GM13977 (cell line): ENCODE results near the gene PLD3.
"Not testable (repeated sequence)": the region's sequence is repeated elsewhere in the genome, so short reads cannot be mapped to it uniquely, and the experiment has no call there.

ENCODE experiments used
- DNase-seq: peaks from one replicate; pipeline ENCODE4 v3.0.0; 2012; ENCODE audit warnings: low spot score
- in situ Hi-C: fragments of 300-500 bp; cut with MboI; formaldehyde crosslinking; loops from one replicate; pipeline ENCODE4 v1.12.0; 2022; ENCODE audit warnings: low sequenced_read_pairs, low pct_unique_long_range_greater_than_20kb, mixed read lengths, inconsistent platforms; ENCODE audit not compliant: unreplicated experiment
- TF ChIP-seq, protein P1 (sequence below): IDR thresholded peaks from 2 replicates; pipeline ENCODE4 v1.5.1; 2012; ENCODE audit warnings: mild to moderate bottlenecking, control low read depth; ENCODE audit not compliant: insufficient read depth; ENCODE audit errors: extremely low read depth, missing control alignments

PLD3 gene

DNA sequence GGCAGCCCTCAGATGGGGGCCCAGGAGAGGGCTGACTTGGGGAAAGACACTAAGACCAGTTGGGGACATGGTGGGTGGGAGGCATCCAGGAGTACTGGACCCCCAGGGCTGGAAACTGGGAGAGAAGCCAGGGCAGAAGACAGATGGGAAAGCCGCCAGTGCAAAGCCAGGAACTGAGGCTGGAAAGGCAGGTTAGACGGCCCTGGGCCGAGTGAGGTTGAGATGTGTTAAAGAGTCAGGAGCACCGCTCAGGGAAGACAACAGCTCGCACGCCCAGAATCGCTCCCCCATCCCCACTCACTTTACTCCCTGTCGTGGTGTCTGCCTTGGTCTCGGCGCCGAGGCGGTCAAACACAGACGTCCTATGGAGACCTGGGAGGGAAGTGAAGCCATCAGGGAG lies 24.8 kb upstream of the PLD3 start:
- in situ Hi-C loops: loop anchor here (25.0 kb wide), 1 partner anchor 289 kb away; the partner anchor contains the start of gene LTBP4
- DNase-seq: no peak
- TF ChIP-seq, protein P1, sequence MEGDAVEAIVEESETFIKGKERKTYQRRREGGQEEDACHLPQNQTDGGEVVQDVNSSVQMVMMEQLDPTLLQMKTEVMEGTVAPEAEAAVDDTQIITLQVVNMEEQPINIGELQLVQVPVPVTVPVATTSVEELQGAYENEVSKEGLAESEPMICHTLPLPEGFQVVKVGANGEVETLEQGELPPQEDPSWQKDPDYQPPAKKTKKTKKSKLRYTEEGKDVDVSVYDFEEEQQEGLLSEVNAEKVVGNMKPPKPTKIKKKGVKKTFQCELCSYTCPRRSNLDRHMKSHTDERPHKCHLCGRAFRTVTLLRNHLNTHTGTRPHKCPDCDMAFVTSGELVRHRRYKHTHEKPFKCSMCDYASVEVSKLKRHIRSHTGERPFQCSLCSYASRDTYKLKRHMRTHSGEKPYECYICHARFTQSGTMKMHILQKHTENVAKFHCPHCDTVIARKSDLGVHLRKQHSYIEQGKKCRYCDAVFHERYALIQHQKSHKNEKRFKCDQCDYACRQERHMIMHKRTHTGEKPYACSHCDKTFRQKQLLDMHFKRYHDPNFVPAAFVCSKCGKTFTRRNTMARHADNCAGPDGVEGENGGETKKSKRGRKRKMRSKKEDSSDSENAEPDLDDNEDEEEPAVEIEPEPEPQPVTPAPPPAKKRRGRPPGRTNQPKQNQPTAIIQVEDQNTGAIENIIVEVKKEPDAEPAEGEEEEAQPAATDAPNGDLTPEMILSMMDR: no peak

DNA sequence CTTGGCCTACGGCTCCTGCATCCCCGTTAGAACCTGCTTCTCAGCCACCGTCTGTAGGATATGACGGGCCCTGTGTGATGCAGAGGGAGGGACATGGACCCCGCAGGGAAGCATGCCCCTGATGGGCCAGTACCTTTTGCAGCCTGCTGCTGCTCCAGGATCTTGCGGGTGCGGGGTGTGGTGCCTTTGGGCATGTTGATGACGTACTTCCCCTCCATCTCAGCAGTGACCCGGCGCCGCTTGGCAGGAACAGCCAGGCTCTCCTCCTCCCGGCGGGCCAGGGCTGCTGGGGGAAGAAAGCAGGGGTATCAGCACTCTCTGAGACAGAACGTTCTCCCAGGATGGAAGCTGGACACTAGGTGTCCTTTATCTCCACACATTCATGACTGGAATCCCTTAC lies 22.3 kb upstream of the PLD3 start:
- TF ChIP-seq, protein P1: no peak
- in situ Hi-C loops: no loop called here
- DNase-seq: no peak

DNA sequence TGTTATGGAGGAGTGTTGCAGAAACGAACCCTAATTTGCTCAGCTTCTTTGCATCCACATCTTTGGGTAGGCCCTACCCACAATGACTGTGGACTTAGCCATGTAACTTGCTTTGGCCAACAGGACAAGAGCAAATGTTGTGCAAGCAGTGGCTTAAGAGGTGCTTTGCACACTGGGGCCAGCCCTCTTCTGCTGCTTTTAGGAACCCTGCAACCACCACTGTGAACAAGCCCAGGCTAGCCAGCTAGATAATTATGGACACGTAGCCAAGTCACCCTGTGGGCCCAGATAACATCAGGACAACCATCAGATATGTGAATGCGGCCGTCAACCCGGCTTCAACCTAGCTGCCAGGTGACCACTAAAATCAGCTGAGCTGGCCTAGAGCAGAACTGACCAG lies 17.4 kb upstream of the PLD3 start:
- TF ChIP-seq, protein P1: no peak
- no peak for DNase-seq
- in situ Hi-C loops: no loop called here

DNA sequence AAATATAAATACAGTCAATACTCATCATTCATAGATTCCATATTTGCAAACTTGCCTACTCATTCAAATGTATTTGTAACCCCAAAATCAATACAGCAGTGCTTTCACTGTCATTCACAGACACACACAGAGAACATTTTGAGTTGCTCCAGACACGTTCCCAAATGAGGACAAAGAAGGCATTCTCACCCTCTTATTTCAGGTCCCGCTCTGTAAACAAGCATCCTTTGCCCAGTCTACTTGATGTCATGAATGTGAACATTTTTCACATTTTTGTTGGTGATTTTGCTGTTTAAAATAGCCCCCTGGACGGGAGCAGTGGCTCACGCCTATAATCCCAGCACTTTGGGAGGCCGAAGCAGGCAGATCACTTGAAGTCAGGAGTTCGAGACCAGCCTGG lies 15.8 kb upstream of the PLD3 start:
- DNase-seq: no peak
- in situ Hi-C loops: no loop called here

DNA sequence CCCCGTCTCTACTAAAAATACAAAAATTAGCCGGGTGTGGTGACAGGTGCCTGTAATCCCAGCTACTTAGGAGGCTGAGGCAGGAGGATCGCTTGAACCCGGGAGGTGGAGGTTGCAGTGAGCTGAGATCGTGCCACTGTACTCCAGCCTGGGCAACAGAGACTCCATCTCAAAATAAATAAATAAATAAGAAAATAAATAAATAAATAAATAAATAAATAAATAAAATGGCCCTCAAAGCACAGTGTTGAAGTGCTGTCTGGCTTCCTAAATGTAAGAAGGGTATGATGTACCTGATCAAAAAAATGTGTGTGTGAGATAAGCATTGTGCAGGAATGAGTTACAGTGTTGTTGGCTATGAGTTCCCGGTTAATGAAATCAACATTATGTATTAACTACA lies 15.4 kb upstream of the PLD3 start:
- in situ Hi-C loops: not testable (repeated sequence)

More for the DNA sequence above, 15.8 kb upstream of the PLD3 start:
- TF ChIP-seq, protein P1: no peak

DNA sequence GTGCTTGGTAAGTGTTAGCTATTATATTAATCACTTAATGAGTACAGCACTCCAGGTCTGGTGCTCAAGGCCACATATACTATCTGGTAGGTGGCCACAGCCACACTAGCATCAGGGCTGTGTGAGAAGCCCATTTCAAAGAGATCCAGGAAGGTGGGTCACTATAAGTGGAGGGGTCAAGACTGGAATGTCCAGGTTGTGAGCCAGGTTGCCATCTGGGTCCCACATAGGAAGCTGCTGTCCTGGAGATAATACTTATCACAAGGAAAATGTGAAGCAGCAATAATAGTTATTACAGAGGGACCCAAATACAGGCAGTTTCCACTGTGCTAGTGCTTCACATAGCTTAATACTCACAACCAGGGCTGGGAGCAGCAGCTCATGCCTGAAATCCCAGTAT lies 13.4 kb upstream of the PLD3 start:
- in situ Hi-C loops: no loop called here
- DNase-seq: no peak
- TF ChIP-seq, protein P1: no peak

More for the DNA sequence above, 15.4 kb upstream of the PLD3 start:
- DNase-seq: not testable (repeated sequence)

DNA sequence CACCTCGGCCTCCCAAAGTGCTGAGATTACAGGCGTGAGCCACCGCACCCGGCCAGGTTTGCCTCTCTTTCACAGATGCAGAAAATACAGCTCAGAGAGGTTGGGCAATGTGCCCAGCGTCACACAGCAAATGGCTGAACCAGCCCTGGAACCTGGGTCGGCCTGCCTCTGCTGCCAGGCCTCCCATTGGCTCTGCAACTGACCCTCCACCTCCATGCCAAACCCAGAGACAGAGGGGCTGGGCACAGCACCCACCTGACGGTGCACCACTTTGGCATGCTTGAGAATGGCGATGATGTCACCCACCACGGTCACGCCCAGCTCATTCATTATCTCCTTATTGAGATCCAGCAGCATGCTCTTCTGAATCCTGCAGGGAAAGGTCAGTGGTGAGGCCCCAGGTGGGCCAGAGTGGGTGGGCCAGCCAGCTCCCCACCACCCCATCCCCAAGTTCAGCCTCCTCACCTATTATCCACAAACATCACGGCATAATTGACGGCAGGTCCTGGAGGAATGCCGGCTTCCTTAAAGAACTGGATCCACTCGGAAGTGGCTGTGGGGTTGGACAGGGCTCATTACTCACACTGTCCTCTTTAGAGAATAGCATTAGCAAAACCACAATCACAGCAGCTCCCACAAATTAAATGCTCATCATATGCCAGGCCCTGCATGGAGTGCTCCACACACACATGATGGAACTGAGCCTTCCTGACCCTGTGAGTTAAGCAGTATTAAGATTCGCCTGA lies 12.5 kb upstream of the PLD3 start:
- no peak for DNase-seq
- TF ChIP-seq, protein P1: no peak
- in situ Hi-C loops: no loop called here
